Suprapubic skin (tissue), 4 donors: ENCODE results near the gene DUS4L. TPM values are rescaled to one million over a fixed set of nuclear protein-coding genes. Genes with fewer than 3 reads are reported as not detected.

Experiments
- DNase-seq, 2 donors: peaks; one replicate each; pipeline ENCODE4 v3.0.0-alpha.2; 2019; ENCODE audit warnings: low spot score in 2 of 2
- H3K27ac ChIP-seq: fragments of 200-600 bp; sonication (generic); one replicate; pipeline ENCODE4 v1.5.1; 2019
- H3K27me3 ChIP-seq: fragments of 200-600 bp; sonication (generic); one replicate; pipeline ENCODE4 v1.5.1; 2019
- H3K36me3 ChIP-seq: fragments of 200-600 bp; sonication (generic); one replicate; pipeline ENCODE4 v1.5.1; 2019
- H3K4me1 ChIP-seq: fragments of 200-600 bp; sonication (generic); one replicate; pipeline ENCODE4 v1.5.1; 2019
- H3K4me3 ChIP-seq: fragments of 200-600 bp; sonication (generic); one replicate; pipeline ENCODE4 v1.5.1; 2019; ENCODE audit warnings: mild to moderate bottlenecking
- H3K9me3 ChIP-seq: fragments of 200-600 bp; sonication (generic); one replicate; pipeline ENCODE4 v1.5.1; 2019
- CTCF ChIP-seq, 2 donors: fragments of 200-600 bp in 1 of 2; fragments of 450-650 bp in 1 of 2; sonication (generic) in 1 of 2; IDR thresholded peaks; one replicate each; pipeline ENCODE4 v1.5.1; 2016 to 2019; ENCODE audit warnings: antibody characterized with exemption in 2 of 2, mild to moderate bottlenecking in 1 of 2, moderate library complexity in 1 of 2
- EP300 ChIP-seq: sonication (generic); formaldehyde crosslinking; IDR thresholded peaks from one replicate; pipeline ENCODE4 v1.6.1; 2017; ENCODE audit warnings: antibody characterized with exemption
- POLR2A ChIP-seq, 2 donors: fragments of 450-650 bp; IDR thresholded peaks; one replicate each; pipeline ENCODE4 v1.6.1; 2017; ENCODE audit warnings: antibody characterized with exemption in 2 of 2, mild to moderate bottlenecking in 2 of 2, moderate library complexity in 2 of 2
- POLR2AphosphoS5 ChIP-seq, 3 donors: sonication (generic); formaldehyde crosslinking; IDR thresholded peaks; one replicate each; pipeline ENCODE4 v1.6.1; 2017; ENCODE audit warnings: antibody characterized with exemption in 3 of 3
- WGBS: methylation state at CpG from one replicate; pipeline ENCODE4 v1.1.5; 2018; 5-methylcytosine and 5-hydroxymethylcytosine counted together
- total RNA-seq, 4 donors: library from RNA; depleted of rRNA; stranded (reverse); fragments of >200 nt; gene quantifications; one replicate each; pipeline ENCODE4 v1.1.0, GENCODE V29; 2016

The DUS4L gene
- total RNA-seq, 4 donors from 2014 or later: 6.0 to 11.0 (median 7.8) TPM

GRCh38 chr7:107622894-107623293 lies 59.1 kb downstream of the DUS4L start:
- H3K9me3 ChIP-seq: no peaks in the 10 kb centered on the region
- DNase-seq: no peak
- peaks cover 21% of the 10 kb centered on the region for H3K36me3 ChIP-seq
- no peak for TF ChIP-seq EP300
- no peak for TF ChIP-seq CTCF (IDR thresholded peaks at IDR 0.05)
- TF ChIP-seq POLR2A (IDR thresholded peaks at IDR 0.05): no peak
- TF ChIP-seq POLR2AphosphoS5 (IDR thresholded peaks at IDR 0.05): no peak
- no peaks in the 10 kb centered on the region for H3K4me1 ChIP-seq
- WGBS: 69% methylated on average over 2 of the region's 2 CpGs
- H3K27ac ChIP-seq: no peak overlapping the region
- no peak overlapping the region for H3K4me3 ChIP-seq
- H3K27me3 ChIP-seq: no peaks in the 10 kb centered on the region

- Histone ChIP-seq H3K9me3 (no peaks in the 10 kb centered on the region), H3K4me1 (no peaks in the 10 kb centered on the region), H3K36me3 (peaks cover 3% of the 10 kb centered on the region), H3K27ac (no peak overlapping the region), H3K4me3 (no peak overlapping the region), H3K27me3 (no peaks in the 10 kb centered on the region)
- DNase-seq: no peak
- WGBS: 97% methylated on average over 4 of the region's 4 CpGs
- no peak for TF ChIP-seq EP300
- no peak for TF ChIP-seq POLR2AphosphoS5 (IDR thresholded peaks at IDR 0.05)
- no peak for TF ChIP-seq CTCF (IDR thresholded peaks at IDR 0.05)
- no peak for TF ChIP-seq POLR2A (IDR thresholded peaks at IDR 0.05)
These were observed 63.2 kb downstream of the DUS4L start for GRCh38 chr7:107627002-107627401.

Other genes starting within 250 kb of the DUS4L start
- not detected for gene GPR22, start 93.9 kb upstream of the DUS4L start, total RNA-seq
- gene COG5, start 51 bp upstream of the DUS4L start, total RNA-seq: 10 to 100 TPM; 31.1 to 60.1 (median 53.7) TPM
- gene BCAP29, start 16.3 kb downstream of the DUS4L start, total RNA-seq: 100 to 1,000 TPM in 1 of 4 donors, 10 to 100 TPM in 3; 36.9 to 107 (median 64.3) TPM
- under 1 TPM in 3 of 4 donors, not detected in 1; 0.13 to 0.26 (median 0.24) TPM for gene SLC26A4, start 96.9 kb downstream of the DUS4L start, total RNA-seq
- gene CBLL1, start 180.2 kb downstream of the DUS4L start, total RNA-seq: 10 to 100 TPM; 47.4 to 63.0 (median 49.9) TPM
- gene SLC26A3, start 239.3 kb downstream of the DUS4L start, total RNA-seq: 1 to 10 TPM in 2 of 4 donors, not detected in 2; 1.5 to 2.3 TPM